HUES6 (cell line): ENCODE data around the gene NRP1.

Experiments
- H3K27ac ChIP-seq: 2 replicates; pipeline ENCODE4 v1.7.0; 2013; ENCODE audit warnings: low read depth, mild to moderate bottlenecking, low read length, inconsistent platforms
- H3K27me3 ChIP-seq: 2 replicates; pipeline ENCODE4 v1.6.1; 2013; ENCODE audit warnings: low read length; ENCODE audit not compliant: control insufficient read depth, insufficient read depth
- H3K36me3 ChIP-seq: 2 replicates; pipeline ENCODE4 v1.6.1; 2013; ENCODE audit warnings: low read length; ENCODE audit not compliant: control insufficient read depth, insufficient read depth
- H3K4me1 ChIP-seq: 2 replicates; pipeline ENCODE4 v1.6.1; 2013; ENCODE audit warnings: low read length; ENCODE audit not compliant: control insufficient read depth, insufficient read depth
- H3K4me3 ChIP-seq: 2 replicates; pipeline ENCODE4 v1.5.1; 2013; ENCODE audit warnings: low read depth, low read length
- H3K9ac ChIP-seq: one replicate; pipeline ENCODE4 v1.6.1; 2013; ENCODE audit warnings: mild to moderate bottlenecking, low read length
- H3K9me3 ChIP-seq: 2 replicates; pipeline ENCODE4 v1.6.1; 2013; ENCODE audit warnings: low read depth, low read length; ENCODE audit not compliant: control insufficient read depth, insufficient read depth

The NRP1 gene

GRCh38 chr10:33321516-33321915 is 13.0 kb downstream of the NRP1 start:
- H3K4me1 ChIP-seq, result no peaks in the 10 kb centered on the region; the same call in 1 of the 2 replicates
- 0 out of 2 replicates have a peak, but pooled peaks cover 2% of the 10 kb centered on the region for H3K9me3 ChIP-seq
- H3K9ac ChIP-seq, result no peak overlapping the region
- H3K27me3 ChIP-seq, result no peaks in the 10 kb centered on the region
- no peak overlapping the region for H3K27ac ChIP-seq
- no peaks in the 10 kb centered on the region for H3K36me3 ChIP-seq
- no peak overlapping the region for H3K4me3 ChIP-seq

DNA sequence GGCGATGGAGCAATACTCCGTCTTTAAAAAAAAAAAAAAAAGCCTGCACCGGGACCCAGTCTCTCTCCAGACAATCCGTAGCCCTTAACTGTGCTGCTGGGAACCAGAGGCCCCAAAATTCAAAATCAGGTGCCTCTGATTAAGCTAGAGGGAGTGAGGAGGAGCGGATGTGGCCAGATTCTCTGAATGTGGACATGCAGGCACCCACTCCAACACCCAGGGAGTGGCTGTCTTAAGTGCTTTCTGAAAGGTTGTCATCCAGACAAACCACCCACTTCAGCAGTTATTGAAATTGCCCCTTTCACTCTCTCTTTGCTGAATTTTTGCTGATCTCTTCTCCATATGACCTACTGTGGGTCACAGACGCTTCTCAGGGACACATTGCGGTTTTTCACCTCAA is 14.2 kb downstream of the NRP1 start:
- no peak overlapping the region for H3K9ac ChIP-seq
- no peak overlapping the region for H3K4me3 ChIP-seq
- H3K4me1 ChIP-seq, result no peaks in the 10 kb centered on the region; the same call in 1 of the 2 replicates
- no peaks in the 10 kb centered on the region for H3K36me3 ChIP-seq
- no peaks in the 10 kb centered on the region for H3K27me3 ChIP-seq
- H3K27ac ChIP-seq, result no peak overlapping the region
- H3K9me3 ChIP-seq, result 0 out of 2 replicates have a peak, but pooled peaks cover 2% of the 10 kb centered on the region

GRCh38 chr10:33315891-33316290 is 18.6 kb downstream of the NRP1 start:
- no peak overlapping the region for H3K4me3 ChIP-seq
- no peaks in the 10 kb centered on the region for H3K36me3 ChIP-seq
- no peaks in the 10 kb centered on the region for H3K27me3 ChIP-seq
- 0 out of 2 replicates have a peak, but pooled peaks cover 2% of the 10 kb centered on the region for H3K9me3 ChIP-seq
- peaks cover 9% of the 10 kb centered on the region; the same call in 1 of the 2 replicates for H3K4me1 ChIP-seq
- H3K9ac ChIP-seq, result peak overlapping the region; percentile 10
- no peak overlapping the region for H3K27ac ChIP-seq

- Histone ChIP-seq H3K9me3 (no peaks in the 10 kb centered on the region), H3K9ac (no peak overlapping the region), H3K27me3 (no peaks in the 10 kb centered on the region), H3K27ac (no peak overlapping the region), H3K4me1 (peaks cover 9% of the 10 kb centered on the region; the same call in 1 of the 2 replicates), H3K36me3 (no peaks in the 10 kb centered on the region), H3K4me3 (no peak overlapping the region)
These were observed 19.5 kb downstream of the NRP1 start for GRCh38 chr10:33314811-33315561.

- Histone ChIP-seq H3K27ac (no peak overlapping the region), H3K4me1 (peaks cover 9% of the 10 kb centered on the region; the same call in 1 of the 2 replicates), H3K9ac (no peak overlapping the region), H3K36me3 (no peaks in the 10 kb centered on the region), H3K9me3 (no peaks in the 10 kb centered on the region), H3K4me3 (no peak overlapping the region), H3K27me3 (no peaks in the 10 kb centered on the region)
These were observed 22.8 kb downstream of the NRP1 start for GRCh38 chr10:33311640-33312039.

- Histone ChIP-seq H3K36me3 (no peaks in the 10 kb centered on the region), H3K9me3 (no peaks in the 10 kb centered on the region), H3K27me3 (no peaks in the 10 kb centered on the region), H3K4me3 (no peak overlapping the region), H3K4me1 (peaks cover 9% of the 10 kb centered on the region; the same call in 1 of the 2 replicates), H3K27ac (no peak overlapping the region), H3K9ac (no peak overlapping the region)
These were observed 23.6 kb downstream of the NRP1 start for GRCh38 chr10:33310853-33311252.

- Histone ChIP-seq H3K27ac (no peak overlapping the region), H3K9ac (no peak overlapping the region), H3K4me3 (no peak overlapping the region), H3K4me1 (peaks cover 9% of the 10 kb centered on the region; the same call in 1 of the 2 replicates), H3K36me3 (no peaks in the 10 kb centered on the region), H3K9me3 (no peaks in the 10 kb centered on the region), H3K27me3 (no peaks in the 10 kb centered on the region)
These were observed 25.1 kb downstream of the NRP1 start for GRCh38 chr10:33309406-33309805.

DNA sequence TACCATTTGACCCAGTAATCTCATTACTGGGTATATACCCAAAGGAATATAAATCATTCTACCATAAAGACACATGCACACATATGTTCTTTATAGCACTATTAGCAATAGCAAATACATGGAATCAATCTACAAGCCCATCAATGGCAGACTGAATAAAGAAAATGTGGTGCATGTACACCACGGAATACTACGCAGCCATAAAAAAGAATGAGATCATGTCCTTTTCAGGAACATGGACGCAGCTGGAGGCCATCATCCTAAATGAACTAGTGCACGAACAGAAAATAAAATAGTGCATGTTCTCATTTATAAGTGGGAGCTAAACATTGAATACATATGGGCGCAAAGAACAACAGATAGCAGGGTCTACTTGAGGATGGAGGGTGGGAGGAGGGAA is 26.6 kb downstream of the NRP1 start:
- Histone ChIP-seq H3K4me3 (no peak overlapping the region), H3K9ac (no peak overlapping the region), H3K27ac (no peak overlapping the region), H3K4me1 (peaks cover 4% of the 10 kb centered on the region; the same call in 1 of the 2 replicates), H3K36me3 (no peaks in the 10 kb centered on the region), H3K27me3 (no peaks in the 10 kb centered on the region), H3K9me3 (no peaks in the 10 kb centered on the region)

GRCh38 chr10:33306701-33307519 is 27.6 kb downstream of the NRP1 start:
- no peaks in the 10 kb centered on the region for H3K9me3 ChIP-seq
- no peaks in the 10 kb centered on the region for H3K27me3 ChIP-seq
- H3K4me1 ChIP-seq, result peaks cover 5% of the 10 kb centered on the region; the same call in 1 of the 2 replicates
- no peaks in the 10 kb centered on the region for H3K36me3 ChIP-seq
- no peak overlapping the region for H3K9ac ChIP-seq
- H3K4me3 ChIP-seq, result no peak overlapping the region
- no peak overlapping the region for H3K27ac ChIP-seq

DNA sequence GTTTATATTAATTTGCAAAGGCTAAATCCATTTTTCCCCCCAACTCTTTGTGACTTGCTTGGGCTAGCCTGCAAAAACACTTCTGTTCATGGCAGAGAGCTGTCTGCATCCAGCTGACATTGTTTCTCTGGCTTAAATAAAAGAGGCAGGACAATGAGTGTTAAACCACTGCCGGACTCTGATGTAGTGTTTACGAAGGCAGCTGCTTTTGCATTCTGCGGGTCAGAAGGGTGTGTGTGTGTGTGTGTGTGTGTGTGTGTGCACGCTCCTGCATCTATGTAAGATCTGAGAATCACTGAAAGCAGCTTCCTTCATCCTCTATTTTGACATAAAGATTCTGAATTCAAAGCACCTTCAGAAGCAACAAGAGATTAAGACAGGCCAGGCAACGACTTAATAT is 28.3 kb downstream of the NRP1 start:
- Histone ChIP-seq H3K4me1 (peaks cover 7% of the 10 kb centered on the region; the same call in 1 of the 2 replicates), H3K27me3 (no peaks in the 10 kb centered on the region), H3K36me3 (no peaks in the 10 kb centered on the region), H3K9ac (no peak overlapping the region), H3K4me3 (no peak overlapping the region), H3K27ac (no peak overlapping the region), H3K9me3 (no peaks in the 10 kb centered on the region)
